ENCODE data around the gene DCBLD2. TPM values are rescaled to one million over a fixed set of nuclear protein-coding genes. Genes with fewer than 3 reads are reported as not detected.

Gene DCBLD2
- total RNA-seq, 3 donors from 2014 or later, result 9.6 to 34.8 (median 17.5) TPM

DNA sequence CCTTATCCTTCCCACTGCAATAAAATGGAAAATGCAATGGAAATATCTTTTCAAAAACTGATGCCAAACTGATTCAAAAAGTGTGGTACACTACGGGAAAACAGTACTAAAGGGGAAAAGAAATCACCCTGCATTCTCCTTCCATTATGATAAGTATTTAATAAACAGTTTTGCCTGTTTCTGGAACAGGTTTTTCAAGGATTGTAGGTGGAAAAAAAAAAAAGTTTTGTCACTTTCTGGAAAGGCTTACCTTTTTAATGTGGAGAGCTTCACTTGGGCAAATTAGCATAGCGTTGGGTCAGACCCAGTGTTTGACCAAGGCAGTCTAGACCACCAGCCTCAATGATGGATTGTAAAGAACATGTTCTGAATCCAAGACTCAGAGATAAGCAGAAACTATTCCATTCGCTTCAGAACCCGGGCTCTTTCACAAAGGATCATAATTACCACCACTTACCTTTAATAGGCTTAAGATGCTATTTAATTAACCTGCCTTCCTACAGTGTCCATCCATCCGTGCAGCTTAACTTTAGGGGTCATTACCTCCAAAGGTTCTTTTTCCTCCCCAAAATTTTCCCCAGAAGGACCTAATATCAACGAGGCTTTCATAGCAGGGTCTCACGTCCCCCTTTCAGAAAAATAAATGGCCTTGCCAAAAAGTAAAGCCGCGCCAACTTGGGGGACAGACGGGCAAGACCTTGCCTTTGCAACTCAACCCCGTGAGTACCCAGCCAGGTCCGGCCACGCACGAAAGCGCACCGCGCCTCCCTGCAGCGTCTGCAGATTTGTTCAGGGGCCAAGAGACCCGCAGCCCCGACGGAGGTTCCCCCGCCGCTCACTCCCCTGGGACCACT lies 1.0 kb downstream of the DCBLD2 start:
- no peak for TF ChIP-seq CTCF (IDR thresholded peaks at IDR 0.05)
- ATAC-seq (no peak), DNase-seq (peak in 1 of 3 donors; percentile 67)
- Histone ChIP-seq H3K9me3 (no peaks in the 10 kb centered on the region), H3K4me1 (ENCODE audit: low read depth) (peaks cover 7% of the 10 kb centered on the region), H3K4me3 (peak overlapping the region; percentile 56), H3K36me3 (ENCODE audit: low read depth) (no peaks in the 10 kb centered on the region)
- intact Hi-C loops (cut with DNase I, micrococcal nuclease), result no loop called here

DNA sequence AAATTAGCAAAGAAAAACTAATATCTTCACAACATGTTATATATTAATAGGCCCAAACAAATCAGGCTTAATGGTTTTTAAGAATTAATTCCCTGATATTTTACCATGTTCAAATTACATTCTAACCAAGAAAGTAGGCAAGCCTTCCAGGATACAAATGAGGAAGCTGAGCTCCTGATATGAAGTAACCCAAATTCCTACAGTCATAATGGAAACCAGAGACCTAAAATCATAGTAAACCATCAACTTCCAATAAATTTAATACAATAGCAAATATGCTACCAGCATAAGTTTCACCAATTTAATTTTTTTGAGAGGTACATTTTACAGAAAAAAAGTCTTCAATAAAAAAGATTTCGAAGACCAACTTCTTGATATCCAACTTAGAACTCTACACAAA lies 3.8 kb downstream of the DCBLD2 start:
- no peak for ATAC-seq
- H3K4me1 ChIP-seq (ENCODE audit: low read depth), result peaks cover 7% of the 10 kb centered on the region
- intact Hi-C loops (cut with DNase I, micrococcal nuclease), result no loop called here
- H3K36me3 ChIP-seq (ENCODE audit: low read depth), result no peaks in the 10 kb centered on the region
- DNase-seq, result no peak
- no peaks in the 10 kb centered on the region for H3K9me3 ChIP-seq
- no peak for TF ChIP-seq CTCF (IDR thresholded peaks at IDR 0.05)
- no peak overlapping the region for H3K4me3 ChIP-seq

DNA sequence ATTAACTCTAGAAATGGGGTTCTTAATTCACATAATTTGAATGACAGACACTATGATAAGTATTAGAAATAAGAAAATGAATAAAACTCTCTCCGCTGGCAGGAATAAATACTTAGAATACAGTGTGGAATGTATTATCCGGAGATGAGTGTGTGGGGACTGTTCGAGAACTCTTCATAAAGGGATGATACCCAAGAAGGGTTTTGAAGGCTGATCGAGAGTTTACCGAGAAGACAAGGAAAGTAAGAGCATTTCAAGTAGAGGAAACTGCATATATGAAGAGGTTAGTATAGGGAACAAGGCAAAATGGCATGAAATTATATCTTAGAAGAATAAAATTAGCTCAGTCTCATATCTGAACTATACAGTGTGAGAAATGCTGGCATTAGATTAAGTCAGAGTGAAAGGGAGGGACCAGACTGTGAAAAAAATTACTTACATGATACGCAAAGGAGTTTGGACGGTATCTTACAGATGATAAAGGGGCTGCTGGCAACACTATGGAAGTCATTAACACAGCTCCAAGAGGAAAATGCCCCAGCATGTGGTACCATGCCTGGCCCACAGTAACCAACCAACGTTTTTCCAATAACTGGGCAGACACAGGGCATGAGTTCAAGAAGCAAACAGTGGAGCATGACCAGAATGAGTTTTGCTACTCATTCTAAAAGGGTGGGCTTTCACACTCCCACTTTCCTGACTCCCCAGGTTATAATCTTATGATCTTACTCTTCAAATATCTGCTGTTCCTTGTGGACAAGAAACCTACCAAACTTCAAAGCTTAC lies 6.5 kb downstream of the DCBLD2 start:
- ATAC-seq (no peak), DNase-seq (no peak)
- intact Hi-C loops (cut with DNase I, micrococcal nuclease), result no loop called here
- H3K36me3 ChIP-seq (ENCODE audit: low read depth), result no peaks in the 10 kb centered on the region
- TF ChIP-seq CTCF (IDR thresholded peaks at IDR 0.05), result no peak
- no peaks in the 10 kb centered on the region for H3K9me3 ChIP-seq
- H3K4me1 ChIP-seq (ENCODE audit: low read depth), result no peaks in the 10 kb centered on the region
- no peak overlapping the region for H3K4me3 ChIP-seq

DNA sequence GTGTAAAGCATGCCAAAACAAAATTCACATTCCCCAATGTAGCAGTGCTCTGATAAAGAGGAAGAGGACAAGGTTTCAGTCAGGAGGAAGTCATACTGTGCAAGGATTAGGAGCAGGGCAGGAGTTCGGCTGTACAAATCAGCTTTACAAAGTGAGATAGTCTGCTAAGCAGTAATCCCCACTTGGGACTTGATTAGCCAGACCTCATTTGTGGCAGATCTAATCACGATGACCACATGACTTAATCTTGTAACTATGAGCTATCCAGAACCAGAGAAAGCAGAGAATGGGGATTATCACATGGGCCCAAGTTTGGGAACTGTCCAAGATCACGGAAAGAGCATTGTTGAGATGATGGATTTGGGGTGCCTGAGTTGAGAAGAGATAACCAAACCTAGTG lies 7.8 kb downstream of the DCBLD2 start:
- intact Hi-C loops (cut with DNase I, micrococcal nuclease), result no loop called here
- Histone ChIP-seq H3K4me1 (ENCODE audit: low read depth) (no peaks in the 10 kb centered on the region), H3K4me3 (no peak overlapping the region), H3K9me3 (no peaks in the 10 kb centered on the region), H3K36me3 (ENCODE audit: low read depth) (no peaks in the 10 kb centered on the region)
- DNase-seq (peak in 1 of 3 donors; percentile 4), ATAC-seq (no peak)
- TF ChIP-seq CTCF (IDR thresholded peaks at IDR 0.05), result no peak

GRCh38 chr3:98892263-98892662 lies 9.2 kb downstream of the DCBLD2 start:
- TF ChIP-seq CTCF (IDR thresholded peaks at IDR 0.05), result no peak
- no peaks in the 10 kb centered on the region for H3K36me3 ChIP-seq (ENCODE audit: low read depth)
- ATAC-seq (no peak), DNase-seq (no peak)
- no peak overlapping the region for H3K4me3 ChIP-seq
- H3K9me3 ChIP-seq, result no peaks in the 10 kb centered on the region
- intact Hi-C loops (cut with DNase I, micrococcal nuclease), result no loop called here
- H3K4me1 ChIP-seq (ENCODE audit: low read depth), result no peaks in the 10 kb centered on the region

Data from mucosa of descending colon (tissue), 3 donors.